ENCODE measurements around the gene ZNF366. TPM values are rescaled to one million over a fixed set of nuclear protein-coding genes. Genes with fewer than 3 reads are reported as not detected.

Gene ZNF366
- total and polyA plus RNA-seq, 2 experiments from 2014 or later = not detected

DNA sequence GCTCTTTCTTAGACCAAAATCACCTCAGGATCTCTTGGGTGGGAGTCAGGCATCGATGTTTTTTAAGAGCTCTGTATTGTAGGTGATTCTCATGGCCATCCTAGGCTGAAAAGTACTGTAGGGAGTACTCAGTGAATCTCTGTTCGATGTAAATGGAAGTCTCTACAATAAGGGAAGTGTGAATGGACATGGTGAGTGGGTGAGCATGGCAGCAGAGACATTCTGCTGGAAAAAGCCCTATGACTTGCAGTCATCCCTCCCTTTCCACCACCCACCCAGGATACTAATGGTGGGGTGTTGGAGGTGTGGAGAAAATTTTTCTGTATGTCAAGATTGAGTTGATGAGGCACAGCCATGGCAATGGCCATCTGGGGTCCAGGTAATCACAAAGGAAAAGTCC lies 30.9 kb downstream of the ZNF366 start:
- H3K4me3 ChIP-seq = no peak overlapping the region
- no peak overlapping the region for H3K27ac ChIP-seq
- H3K27me3 ChIP-seq = no peaks in the 10 kb centered on the region
- no peaks in the 10 kb centered on the region for H3K36me3 ChIP-seq
- H3K9me3 ChIP-seq (ENCODE audit: low read depth) = no peaks in the 10 kb centered on the region
- no peak for DNase-seq (ENCODE audit: low read depth in 1 of 2, low spot score in 1 of 2)
- TF ChIP-seq, protein P1, sequence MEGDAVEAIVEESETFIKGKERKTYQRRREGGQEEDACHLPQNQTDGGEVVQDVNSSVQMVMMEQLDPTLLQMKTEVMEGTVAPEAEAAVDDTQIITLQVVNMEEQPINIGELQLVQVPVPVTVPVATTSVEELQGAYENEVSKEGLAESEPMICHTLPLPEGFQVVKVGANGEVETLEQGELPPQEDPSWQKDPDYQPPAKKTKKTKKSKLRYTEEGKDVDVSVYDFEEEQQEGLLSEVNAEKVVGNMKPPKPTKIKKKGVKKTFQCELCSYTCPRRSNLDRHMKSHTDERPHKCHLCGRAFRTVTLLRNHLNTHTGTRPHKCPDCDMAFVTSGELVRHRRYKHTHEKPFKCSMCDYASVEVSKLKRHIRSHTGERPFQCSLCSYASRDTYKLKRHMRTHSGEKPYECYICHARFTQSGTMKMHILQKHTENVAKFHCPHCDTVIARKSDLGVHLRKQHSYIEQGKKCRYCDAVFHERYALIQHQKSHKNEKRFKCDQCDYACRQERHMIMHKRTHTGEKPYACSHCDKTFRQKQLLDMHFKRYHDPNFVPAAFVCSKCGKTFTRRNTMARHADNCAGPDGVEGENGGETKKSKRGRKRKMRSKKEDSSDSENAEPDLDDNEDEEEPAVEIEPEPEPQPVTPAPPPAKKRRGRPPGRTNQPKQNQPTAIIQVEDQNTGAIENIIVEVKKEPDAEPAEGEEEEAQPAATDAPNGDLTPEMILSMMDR (IDR thresholded peaks at IDR 0.05; ENCODE audit: low read depth, low read length) = no peak
- H3K4me1 ChIP-seq (ENCODE audit: low read depth) = no peaks in the 10 kb centered on the region

DNA sequence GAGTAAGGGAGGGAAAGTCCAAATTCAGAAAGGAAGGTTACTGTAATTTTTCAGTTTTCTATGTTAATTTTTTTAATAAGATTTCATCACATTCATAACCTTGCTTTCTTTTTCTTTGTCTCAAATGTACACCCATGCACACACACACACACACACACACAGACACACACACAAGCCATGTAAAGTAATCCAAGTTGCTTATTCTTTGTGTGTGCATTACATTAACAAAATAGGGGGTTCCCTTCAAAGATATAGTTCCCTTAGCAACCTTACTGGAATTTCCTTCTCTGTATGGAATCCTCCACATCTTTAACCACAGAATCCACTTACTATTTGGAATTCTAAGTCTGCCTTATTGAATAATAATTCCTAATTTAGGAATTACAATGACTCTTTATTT lies 32.7 kb downstream of the ZNF366 start:
- no peak overlapping the region for H3K27ac ChIP-seq
- H3K27me3 ChIP-seq = no peaks in the 10 kb centered on the region
- H3K9me3 ChIP-seq (ENCODE audit: low read depth) = no peaks in the 10 kb centered on the region
- H3K36me3 ChIP-seq = no peaks in the 10 kb centered on the region
- DNase-seq (ENCODE audit: low read depth in 1 of 2, low spot score in 1 of 2) = peak in 1 of 2 donors; percentile 61
- TF ChIP-seq, protein P1 (IDR thresholded peaks at IDR 0.05; ENCODE audit: low read depth, low read length) = no peak
- H3K4me3 ChIP-seq = no peak overlapping the region
- H3K4me1 ChIP-seq (ENCODE audit: low read depth) = no peaks in the 10 kb centered on the region

DNA sequence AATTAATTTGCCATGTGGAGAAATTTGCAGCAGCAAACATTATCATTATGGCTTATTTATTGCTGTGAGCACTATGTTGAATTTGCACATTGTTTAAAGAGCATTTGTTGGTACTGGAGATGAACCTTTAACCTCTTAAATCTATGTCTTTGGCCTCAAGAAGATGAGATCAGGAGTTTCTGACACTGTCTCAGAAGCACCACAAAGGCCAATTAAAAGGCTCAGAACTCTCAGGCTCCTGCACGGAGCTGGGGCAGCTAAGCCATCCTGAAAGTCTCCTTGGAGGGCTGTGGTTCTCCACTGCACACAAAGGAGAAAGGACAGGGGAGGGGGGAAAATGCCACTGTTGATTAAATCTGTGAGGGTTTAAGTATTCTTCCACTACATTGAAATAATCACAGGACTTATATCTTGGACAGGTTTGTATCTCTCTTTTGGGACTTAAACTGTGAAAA lies 33.1 kb downstream of the ZNF366 start:
- TF ChIP-seq, protein P1 (IDR thresholded peaks at IDR 0.05; ENCODE audit: low read depth, low read length) = no peak
- no peak for DNase-seq (ENCODE audit: low read depth in 1 of 2, low spot score in 1 of 2)
- Histone ChIP-seq H3K9me3 (ENCODE audit: low read depth) (no peaks in the 10 kb centered on the region), H3K4me1 (ENCODE audit: low read depth) (no peaks in the 10 kb centered on the region), H3K36me3 (no peaks in the 10 kb centered on the region), H3K27ac (no peak overlapping the region), H3K4me3 (no peak overlapping the region), H3K27me3 (no peaks in the 10 kb centered on the region)

DNA sequence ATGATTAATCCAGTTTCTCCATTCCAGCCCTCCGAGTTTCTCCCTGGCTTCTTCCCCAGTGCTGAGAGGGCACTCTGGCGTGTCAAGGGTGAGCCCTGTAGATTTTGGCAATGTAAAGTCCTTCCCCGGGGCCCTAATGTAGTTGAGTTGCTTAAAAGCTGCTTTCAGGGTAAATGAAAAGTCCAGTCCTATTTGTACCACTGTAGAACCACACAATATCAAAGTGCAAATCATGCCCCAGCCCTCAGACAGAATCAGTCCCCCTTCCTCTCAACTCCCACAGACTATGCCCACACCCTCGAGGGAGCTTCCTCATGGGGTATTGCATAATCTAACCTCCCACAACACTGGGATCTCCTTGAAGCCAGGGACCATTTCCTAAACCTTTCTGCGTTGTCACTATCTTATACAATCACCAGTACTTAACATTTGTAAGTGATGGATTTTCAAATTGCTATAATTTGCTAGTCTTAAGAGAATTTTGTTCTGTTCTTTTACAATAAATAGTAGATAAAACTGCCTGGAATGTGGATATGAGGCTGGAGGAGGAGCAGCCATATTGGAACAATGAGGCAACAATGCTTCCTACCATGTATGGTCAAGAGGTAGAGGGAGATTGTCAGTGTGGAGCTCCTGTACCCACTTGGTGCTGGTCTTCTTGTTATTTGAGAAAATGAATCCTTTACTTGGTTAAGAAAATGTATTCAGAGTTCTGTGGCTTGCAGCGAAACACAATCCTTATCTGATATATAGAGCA lies 34.4 kb downstream of the ZNF366 start:
- Histone ChIP-seq H3K36me3 (no peaks in the 10 kb centered on the region), H3K9me3 (ENCODE audit: low read depth) (no peaks in the 10 kb centered on the region), H3K4me3 (no peak overlapping the region), H3K27me3 (no peaks in the 10 kb centered on the region), H3K27ac (no peak overlapping the region), H3K4me1 (ENCODE audit: low read depth) (no peaks in the 10 kb centered on the region)
- peak in 1 of 2 donors; percentile 64 for DNase-seq (ENCODE audit: low read depth in 1 of 2, low spot score in 1 of 2)
- TF ChIP-seq, protein P1 (IDR thresholded peaks at IDR 0.05; ENCODE audit: low read depth, low read length) = no peak

DNA sequence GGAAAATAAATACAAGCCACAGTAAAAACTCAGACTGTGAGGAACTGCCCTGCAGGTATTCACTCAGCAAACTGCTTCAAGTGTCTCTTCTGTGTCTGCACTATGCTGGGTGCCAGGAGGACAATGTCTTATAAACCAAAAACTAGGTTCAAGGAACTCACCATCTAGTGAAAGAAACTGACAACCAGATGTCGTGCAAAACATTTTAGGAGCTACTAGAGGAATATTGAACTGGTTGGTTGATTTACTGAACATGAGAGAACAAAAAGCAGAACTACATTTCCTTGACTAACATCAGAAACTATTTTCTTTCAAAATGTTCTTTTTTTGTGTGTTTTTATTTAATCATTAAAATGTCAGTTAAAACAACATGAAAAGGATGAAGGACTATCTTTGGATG lies 35.2 kb downstream of the ZNF366 start:
- no peak overlapping the region for H3K4me3 ChIP-seq
- H3K27ac ChIP-seq = no peak overlapping the region
- H3K27me3 ChIP-seq = no peaks in the 10 kb centered on the region
- no peaks in the 10 kb centered on the region for H3K36me3 ChIP-seq
- TF ChIP-seq, protein P1 (IDR thresholded peaks at IDR 0.05; ENCODE audit: low read depth, low read length) = no peak
- no peaks in the 10 kb centered on the region for H3K4me1 ChIP-seq (ENCODE audit: low read depth)
- no peak for DNase-seq (ENCODE audit: low read depth in 1 of 2, low spot score in 1 of 2)
- H3K9me3 ChIP-seq (ENCODE audit: low read depth) = no peaks in the 10 kb centered on the region
